Testis (tissue), 2 donors: ENCODE measurements around the gene SCG3.
"Not testable (repeated sequence)": the region's sequence is repeated elsewhere in the genome, so short reads cannot be mapped to it uniquely, and the experiment has no call there.

Experiments used
- CTCF ChIP-seq, 3 experiments: fragments of 450-650 bp in 2 of 3; fragments of 200-600 bp in 1 of 3; sonication (generic) in 1 of 3; IDR thresholded peaks; one replicate each; pipeline ENCODE4 v1.5.1; 2016 to 2019; ENCODE audit warnings: antibody characterized with exemption in 3 of 3, mild to moderate bottlenecking in 2 of 3, moderate library complexity in 1 of 3
- POLR2A ChIP-seq: fragments of 450-650 bp; IDR thresholded peaks from one replicate; pipeline ENCODE4 v1.6.1; 2017; ENCODE audit warnings: antibody characterized with exemption, mild to moderate bottlenecking, moderate library complexity

GRCh38 chr15:51648101-51648500 lies 33.2 kb upstream of the SCG3 start:
- TF ChIP-seq CTCF (IDR thresholded peaks at IDR 0.05); POLR2A: not testable (repeated sequence)
